ENCODE data around the gene SH2D6.
"Not testable (repeated sequence)": the region's sequence is repeated elsewhere in the genome, so short reads cannot be mapped to it uniquely, and the experiment has no call there.

SH2D6 gene

DNA sequence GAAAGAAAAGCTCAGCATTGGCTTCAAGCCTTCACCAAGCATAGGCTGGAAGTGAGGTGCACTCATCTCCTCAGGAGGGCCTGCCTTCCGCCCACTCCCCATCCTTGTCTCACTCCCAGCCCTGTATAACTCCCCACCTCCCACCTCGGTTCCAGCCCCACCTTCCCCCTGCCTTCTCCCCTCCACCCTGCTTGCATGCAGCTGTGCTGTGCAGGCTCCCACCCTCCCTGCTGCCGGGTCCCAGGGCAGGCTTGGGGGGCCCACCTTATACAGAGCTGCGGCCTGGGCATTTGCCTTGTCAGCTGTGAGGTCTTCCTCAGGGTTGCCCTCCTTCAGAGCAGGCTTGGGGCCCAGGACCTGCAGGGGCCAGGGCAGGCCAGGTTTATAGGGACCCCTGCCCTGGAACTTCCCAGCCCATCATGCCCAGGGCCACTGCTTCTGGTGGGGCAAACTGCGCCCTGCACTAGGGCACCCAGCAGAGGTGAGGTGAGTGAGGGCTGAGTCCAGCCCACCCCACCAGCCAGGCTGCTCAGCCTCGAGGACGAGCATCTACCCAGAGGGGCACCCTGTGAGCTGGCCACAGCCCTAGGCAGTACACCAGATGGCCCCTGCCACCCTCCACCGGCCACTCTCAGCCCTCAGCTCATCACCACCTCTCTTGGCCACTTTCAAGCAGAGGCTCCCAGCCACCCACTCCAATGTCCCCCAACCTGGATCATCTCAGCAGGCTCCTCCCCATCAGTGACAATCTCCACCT lies 19.9 kb upstream of the SH2D6 start:
- DNase-seq (ENCODE audit: low read depth) = no peak

DNA sequence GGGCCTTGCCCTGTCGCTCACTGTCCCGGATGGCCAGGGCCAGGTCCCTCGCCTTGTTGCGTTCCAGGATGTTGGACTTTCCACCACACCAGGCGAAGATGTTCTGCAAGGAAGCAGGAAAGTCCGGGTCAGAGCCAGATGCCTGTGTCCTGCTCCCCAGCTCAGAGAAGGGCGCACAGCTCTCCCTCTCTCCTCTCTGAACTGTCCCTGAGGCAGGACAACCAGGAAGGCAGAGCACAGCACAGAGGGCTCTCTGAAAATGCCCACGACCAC lies 19.4 kb upstream of the SH2D6 start:
- DNase-seq (ENCODE audit: low read depth) = no peak

DNA sequence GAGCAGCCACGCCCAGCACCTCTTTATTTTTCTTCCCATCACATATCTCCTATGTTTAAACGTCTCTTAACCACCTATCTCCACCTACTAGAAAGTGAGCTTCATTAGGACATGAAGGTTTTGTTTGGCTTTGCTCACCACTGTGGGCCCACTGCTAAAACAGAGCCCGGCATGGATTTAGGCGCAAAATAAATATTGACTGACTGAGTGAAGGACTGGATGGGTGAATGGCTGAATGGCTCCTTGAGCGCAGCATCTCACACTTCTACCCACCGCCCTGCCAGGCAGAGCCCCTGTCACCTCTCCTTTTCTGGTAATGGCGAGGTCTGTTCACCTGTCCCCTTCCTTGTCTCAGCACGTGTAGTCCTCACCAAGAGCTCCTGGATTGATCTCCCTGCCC lies 18.5 kb upstream of the SH2D6 start:
- DNase-seq (ENCODE audit: low read depth) = no peak

GRCh38 chr2:85400541-85401463 lies 17.7 kb upstream of the SH2D6 start:
- DNase-seq (ENCODE audit: low read depth) = no peak

DNA sequence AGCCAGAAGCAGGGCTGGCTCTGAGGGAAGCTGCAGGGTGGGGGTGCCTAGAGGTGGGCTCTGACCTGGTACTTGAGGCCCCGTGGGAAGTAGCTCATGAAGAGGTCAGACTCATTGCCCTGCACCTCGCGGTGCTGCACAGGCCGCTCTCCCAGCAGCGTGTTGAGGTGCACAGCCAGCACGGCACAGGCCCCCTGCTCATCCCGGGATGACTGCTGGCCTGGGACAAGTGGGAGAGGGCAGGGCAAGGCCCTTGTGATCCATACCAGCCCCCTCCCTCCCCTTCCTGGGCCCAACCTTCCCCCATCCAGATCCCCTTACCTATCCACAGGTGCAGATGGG lies 17.1 kb upstream of the SH2D6 start:
- no peak for DNase-seq (ENCODE audit: low read depth)

DNA sequence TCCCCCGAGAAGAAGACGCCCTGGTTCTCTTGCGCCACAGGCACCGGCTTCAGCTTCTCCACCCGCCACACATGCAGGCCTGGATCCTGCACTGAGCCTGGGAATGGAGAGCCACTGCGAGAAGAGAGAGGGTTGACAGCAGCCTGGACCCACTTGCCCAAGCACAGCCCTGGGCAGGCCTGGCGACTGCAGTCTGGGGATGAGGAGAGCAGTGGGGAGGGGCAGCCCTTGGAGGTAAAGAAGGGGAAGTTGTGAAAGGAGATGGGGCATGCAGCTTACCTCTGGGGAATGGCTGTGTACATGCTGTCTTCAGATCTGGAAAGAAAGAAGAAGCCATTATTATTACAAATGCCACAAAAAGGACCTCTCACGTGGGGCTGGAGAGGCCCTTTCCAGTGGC lies 16.7 kb upstream of the SH2D6 start:
- no peak for DNase-seq (ENCODE audit: low read depth)

- peak; percentile 53 for DNase-seq (ENCODE audit: low read depth)
Observed at GRCh38 chr2:85405201-85406059, 13.1 kb upstream of the SH2D6 start.

- no peak for DNase-seq (ENCODE audit: low read depth)
Observed at GRCh38 chr2:85409845-85410583, 8.5 kb upstream of the SH2D6 start, which contains the start of gene CAPG. Gene CAPG, minus strand, starts transcription at chr2:85410366. Its CDS starts 8,221 bp downstream, at chr2:85402145.

GRCh38 chr2:85410584-85411404 lies 7.7 kb upstream of the SH2D6 start:
- no peak for DNase-seq (ENCODE audit: low read depth)

DNA sequence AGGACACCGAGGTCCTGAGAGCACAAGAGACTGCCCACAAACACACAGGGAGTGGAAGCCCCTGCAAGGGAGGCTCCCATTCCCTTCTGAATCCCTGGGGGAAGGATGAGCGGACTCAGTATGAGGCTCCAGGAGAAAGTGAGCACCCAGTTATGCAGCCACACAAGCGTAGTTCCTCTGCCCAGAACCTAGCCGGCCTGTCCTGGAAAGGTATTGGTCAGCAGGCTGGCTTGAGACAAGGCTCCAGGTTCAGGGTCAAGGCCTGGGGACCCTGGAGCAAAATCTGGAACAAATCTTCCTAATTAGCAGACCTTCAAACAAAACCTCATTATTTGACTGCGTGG lies 7.1 kb upstream of the SH2D6 start:
- no peak for DNase-seq (ENCODE audit: low read depth)

GRCh38 chr2:85413592-85414420 lies 4.7 kb upstream of the SH2D6 start:
- DNase-seq (ENCODE audit: low read depth) = no peak

GRCh38 chr2:85414421-85414759 lies 4.1 kb upstream of the SH2D6 start:
- not testable (repeated sequence) for DNase-seq (ENCODE audit: low read depth)

DNA sequence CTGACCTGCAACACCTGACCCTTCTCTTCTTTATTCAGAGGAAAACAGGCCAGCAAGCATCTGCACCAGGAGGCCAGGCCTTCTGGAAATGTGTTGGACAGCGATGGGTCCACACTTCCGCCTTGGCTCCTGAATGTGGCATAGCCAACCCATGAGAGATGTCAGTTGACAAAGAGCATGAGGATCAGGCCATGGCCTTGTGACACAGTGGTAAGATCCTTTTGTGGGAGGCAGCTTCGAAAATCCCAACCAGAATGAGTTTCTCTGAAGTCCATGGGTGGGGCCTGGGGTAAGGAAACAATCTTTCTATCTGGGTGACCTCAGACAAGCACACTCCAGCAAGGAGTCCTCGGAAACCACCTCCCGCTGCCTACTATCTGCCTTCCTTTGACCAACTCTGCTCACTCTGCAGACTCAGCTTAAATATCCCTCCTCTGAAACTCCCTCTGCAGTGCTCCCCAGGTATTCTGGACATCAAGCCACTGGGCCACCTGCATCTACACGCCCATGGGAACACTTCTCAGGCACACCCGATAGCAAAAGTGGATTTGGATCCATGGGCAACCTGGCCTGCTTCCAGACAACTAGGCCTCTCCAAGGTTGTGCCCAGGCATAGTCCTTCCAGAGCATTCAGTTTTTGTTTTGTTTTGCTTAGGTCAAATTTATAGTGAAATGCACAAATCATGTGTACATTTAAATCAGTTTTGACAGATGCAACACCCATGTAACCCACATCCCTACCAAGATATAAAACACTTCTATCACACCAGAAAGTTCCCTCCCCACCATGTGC lies 3.6 kb upstream of the SH2D6 start:
- DNase-seq (ENCODE audit: low read depth) = no peak

GRCh38 chr2:85415980-85416650 lies 2.4 kb upstream of the SH2D6 start:
- no peak for DNase-seq (ENCODE audit: low read depth)

DNA sequence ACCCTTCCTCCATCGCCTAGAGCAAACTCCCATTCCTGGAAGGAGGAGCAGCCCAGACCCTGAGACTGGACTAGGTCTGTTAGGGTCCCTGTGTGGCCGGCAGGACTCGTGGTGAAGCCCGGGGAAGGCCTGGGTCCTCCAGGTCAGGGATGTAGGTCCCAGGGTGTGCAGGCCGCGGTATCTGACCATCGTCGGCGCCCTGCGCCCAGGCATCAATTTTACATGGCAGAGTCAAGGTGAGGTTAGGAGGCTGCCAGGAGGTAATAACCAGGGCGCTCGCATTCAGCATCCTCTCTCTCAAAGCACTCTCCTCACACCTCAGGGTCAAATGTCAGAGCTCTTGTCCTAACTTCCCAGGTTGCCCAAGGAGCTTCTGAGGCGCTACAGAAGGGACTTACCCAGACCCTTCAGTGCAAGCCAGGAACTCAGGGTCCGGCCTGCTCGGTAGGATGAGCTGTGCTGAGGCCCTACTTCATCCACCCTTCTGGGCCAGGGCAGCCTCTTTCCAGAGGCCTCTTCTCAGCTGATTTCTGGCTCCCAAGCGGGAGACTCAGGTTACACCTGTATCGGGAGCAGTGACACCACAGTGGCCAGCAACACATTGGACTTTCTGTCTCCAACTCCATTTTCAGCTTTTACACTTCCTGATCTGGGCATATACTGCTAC lies 628 bp downstream of the SH2D6 start:
- DNase-seq (ENCODE audit: low read depth) = no peak

GRCh38 chr2:85420536-85421259 lies 2.2 kb downstream of the SH2D6 start:
- peak; percentile 90 for DNase-seq (ENCODE audit: low read depth)

- DNase-seq (ENCODE audit: low read depth) = no peak
Observed at GRCh38 chr2:85421260-85422071, 3.0 kb downstream of the SH2D6 start.

Measured in activated T-cell treated with anti-CD3 and anti-CD28 coated beads for 24 hours (primary cell).